Neural cell (in vitro differentiated cells): Measurements from ENCODE around the gene ST3GAL4.

Experiments used
- EP300 ChIP-seq: fragments of 450-650 bp; conservative IDR thresholded peaks from 2 replicates; pipeline ENCODE4 v1.6.1; 2014; ENCODE audit warnings: antibody characterized with exemption, mild to moderate bottlenecking, moderate library complexity; ENCODE audit not compliant: poor library complexity, severe bottlenecking
- EZH2 ChIP-seq: fragments of 200-600, 300-800 bp; shearing (Covaris generic), sonication (generic); IDR thresholded peaks from 2 replicates; pipeline ENCODE4 v1.6.1; 2014; ENCODE audit warnings: antibody characterized with exemption, low read length, borderline replicate concordance, mild to moderate bottlenecking; ENCODE audit not compliant: insufficient read depth, poor library complexity, severe bottlenecking
- MXI1 ChIP-seq: fragments of 450-650 bp; conservative IDR thresholded peaks from 2 replicates; pipeline ENCODE4 v1.6.1; 2014; ENCODE audit warnings: antibody characterized with exemption, mild to moderate bottlenecking; ENCODE audit not compliant: poor library complexity, severe bottlenecking
- POLR2AphosphoS5 ChIP-seq: IDR thresholded peaks from 2 replicates; pipeline ENCODE4 v1.6.1; 2012
- RAD21 ChIP-seq: fragments of 450-650 bp; conservative IDR thresholded peaks from 2 replicates; pipeline ENCODE4 v1.6.1; 2014; ENCODE audit warnings: antibody characterized with exemption, mild to moderate bottlenecking, moderate library complexity
- TAF1 ChIP-seq: IDR thresholded peaks from 2 replicates; pipeline ENCODE4 v1.6.1; 2012; ENCODE audit warnings: low read depth
- TF ChIP-seq, protein P1 (sequence below): fragments of 450-650 bp; IDR thresholded peaks from 2 replicates; pipeline ENCODE4 v1.5.1; 2014; ENCODE audit warnings: antibody characterized with exemption, mild to moderate bottlenecking, moderate library complexity; ENCODE audit not compliant: poor library complexity, severe bottlenecking
- TF ChIP-seq, protein P2 (sequence below): IDR thresholded peaks from 2 replicates; pipeline ENCODE4 v1.6.1; 2012; ENCODE audit warnings: borderline replicate concordance

DNA sequence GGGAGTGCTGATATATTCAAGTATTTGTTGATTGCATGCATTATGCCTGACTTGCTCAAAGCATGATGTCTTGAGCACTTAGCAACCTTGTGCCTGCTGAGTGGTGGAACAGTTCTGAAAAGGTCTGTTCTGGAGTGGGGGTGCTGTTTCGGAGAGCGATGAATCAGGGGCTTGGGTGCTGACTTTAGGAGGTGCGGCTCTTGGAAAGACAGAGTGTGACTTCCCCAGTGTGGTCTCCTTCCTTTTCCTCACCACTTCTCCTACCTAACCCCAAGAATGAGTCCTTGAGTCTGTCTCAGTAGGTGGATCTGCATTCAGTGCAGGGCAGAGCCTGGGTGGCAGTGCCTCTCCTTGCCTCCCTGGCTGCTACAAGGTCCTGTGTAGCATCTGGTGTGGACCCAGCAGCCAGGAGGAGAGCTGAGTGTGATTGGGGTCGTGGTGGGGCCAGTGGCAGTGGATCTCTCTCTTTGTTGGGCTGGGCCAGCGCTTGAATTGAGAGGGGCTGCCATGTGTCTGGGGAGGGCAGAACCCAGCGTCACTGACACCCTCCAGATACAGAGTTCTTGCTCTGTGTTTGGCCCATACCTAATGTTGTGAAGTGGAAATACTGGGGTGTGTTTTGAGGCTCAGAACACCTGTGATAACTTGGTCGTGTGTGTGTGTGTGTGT, 35.9 kb downstream of the ST3GAL4 start:
- TF ChIP-seq EZH2: no peak
- TF ChIP-seq, protein P1, sequence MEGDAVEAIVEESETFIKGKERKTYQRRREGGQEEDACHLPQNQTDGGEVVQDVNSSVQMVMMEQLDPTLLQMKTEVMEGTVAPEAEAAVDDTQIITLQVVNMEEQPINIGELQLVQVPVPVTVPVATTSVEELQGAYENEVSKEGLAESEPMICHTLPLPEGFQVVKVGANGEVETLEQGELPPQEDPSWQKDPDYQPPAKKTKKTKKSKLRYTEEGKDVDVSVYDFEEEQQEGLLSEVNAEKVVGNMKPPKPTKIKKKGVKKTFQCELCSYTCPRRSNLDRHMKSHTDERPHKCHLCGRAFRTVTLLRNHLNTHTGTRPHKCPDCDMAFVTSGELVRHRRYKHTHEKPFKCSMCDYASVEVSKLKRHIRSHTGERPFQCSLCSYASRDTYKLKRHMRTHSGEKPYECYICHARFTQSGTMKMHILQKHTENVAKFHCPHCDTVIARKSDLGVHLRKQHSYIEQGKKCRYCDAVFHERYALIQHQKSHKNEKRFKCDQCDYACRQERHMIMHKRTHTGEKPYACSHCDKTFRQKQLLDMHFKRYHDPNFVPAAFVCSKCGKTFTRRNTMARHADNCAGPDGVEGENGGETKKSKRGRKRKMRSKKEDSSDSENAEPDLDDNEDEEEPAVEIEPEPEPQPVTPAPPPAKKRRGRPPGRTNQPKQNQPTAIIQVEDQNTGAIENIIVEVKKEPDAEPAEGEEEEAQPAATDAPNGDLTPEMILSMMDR: no peak
- no peak for TF ChIP-seq EP300
- TF ChIP-seq, protein P2, sequence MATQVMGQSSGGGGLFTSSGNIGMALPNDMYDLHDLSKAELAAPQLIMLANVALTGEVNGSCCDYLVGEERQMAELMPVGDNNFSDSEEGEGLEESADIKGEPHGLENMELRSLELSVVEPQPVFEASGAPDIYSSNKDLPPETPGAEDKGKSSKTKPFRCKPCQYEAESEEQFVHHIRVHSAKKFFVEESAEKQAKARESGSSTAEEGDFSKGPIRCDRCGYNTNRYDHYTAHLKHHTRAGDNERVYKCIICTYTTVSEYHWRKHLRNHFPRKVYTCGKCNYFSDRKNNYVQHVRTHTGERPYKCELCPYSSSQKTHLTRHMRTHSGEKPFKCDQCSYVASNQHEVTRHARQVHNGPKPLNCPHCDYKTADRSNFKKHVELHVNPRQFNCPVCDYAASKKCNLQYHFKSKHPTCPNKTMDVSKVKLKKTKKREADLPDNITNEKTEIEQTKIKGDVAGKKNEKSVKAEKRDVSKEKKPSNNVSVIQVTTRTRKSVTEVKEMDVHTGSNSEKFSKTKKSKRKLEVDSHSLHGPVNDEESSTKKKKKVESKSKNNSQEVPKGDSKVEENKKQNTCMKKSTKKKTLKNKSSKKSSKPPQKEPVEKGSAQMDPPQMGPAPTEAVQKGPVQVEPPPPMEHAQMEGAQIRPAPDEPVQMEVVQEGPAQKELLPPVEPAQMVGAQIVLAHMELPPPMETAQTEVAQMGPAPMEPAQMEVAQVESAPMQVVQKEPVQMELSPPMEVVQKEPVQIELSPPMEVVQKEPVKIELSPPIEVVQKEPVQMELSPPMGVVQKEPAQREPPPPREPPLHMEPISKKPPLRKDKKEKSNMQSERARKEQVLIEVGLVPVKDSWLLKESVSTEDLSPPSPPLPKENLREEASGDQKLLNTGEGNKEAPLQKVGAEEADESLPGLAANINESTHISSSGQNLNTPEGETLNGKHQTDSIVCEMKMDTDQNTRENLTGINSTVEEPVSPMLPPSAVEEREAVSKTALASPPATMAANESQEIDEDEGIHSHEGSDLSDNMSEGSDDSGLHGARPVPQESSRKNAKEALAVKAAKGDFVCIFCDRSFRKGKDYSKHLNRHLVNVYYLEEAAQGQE: no peak
- no peak for TF ChIP-seq POLR2AphosphoS5
- no peak for TF ChIP-seq RAD21
- no peak for TF ChIP-seq TAF1
- no peak for TF ChIP-seq MXI1
